OCI-LY7 (cell line): Measurements from ENCODE around the gene PLXNA1. TPM values are rescaled to one million over a fixed set of nuclear protein-coding genes. Genes with fewer than 3 reads are reported as not detected.

Source experiments
- BruUV-seq: library from RNA; stranded (reverse); fragments of 400-500 nt; replicated peaks from 2 replicates; lab custom pipeline; 2021; lab: Mats Ljungman, UMichigan
- CTCF ChIA-PET: fragments of 300-600 bp; sonication (Branson Sonifier 250); formaldehyde crosslinking; loops from one replicate; lab custom pipeline; 2022; ENCODE audit warnings: antibody characterized with exemption; ENCODE audit not compliant: unreplicated experiment; lab: Charles Lee
- POLR2A ChIA-PET: fragments of 300-600 bp; sonication (Branson Sonifier 250); formaldehyde crosslinking; loops from one replicate; lab custom pipeline; 2022; ENCODE audit warnings: antibody characterized with exemption; lab: Charles Lee
- DNase-seq: peaks from one replicate; pipeline ENCODE4 v3.0.0-alpha.2; 2015; ENCODE audit warnings: low spot score
- H2AFZ ChIP-seq: fragments of 200-600 bp; sonication (generic), shearing (Covaris generic); 2 replicates; pipeline ENCODE4 v1.6.1; 2014; ENCODE audit warnings: mild to moderate bottlenecking, antibody characterized with exemption, low read length, moderate library complexity
- H3K27ac ChIP-seq: fragments of 200-600 bp; sonication (generic); 2 replicates; pipeline ENCODE4 v1.5.1; 2014; ENCODE audit warnings: mixed run types, low read depth, mild to moderate bottlenecking, moderate library complexity, low read length, inconsistent platforms; ENCODE audit not compliant: poor library complexity, severe bottlenecking
- H3K36me3 ChIP-seq: fragments of 200-600 bp; sonication (generic); 2 replicates; pipeline ENCODE4 v1.6.1; 2014; ENCODE audit warnings: mild to moderate bottlenecking, antibody characterized with exemption, low read length, moderate library complexity, mixed read lengths; ENCODE audit not compliant: insufficient read depth
- H3K4me1 ChIP-seq: fragments of 200-600 bp; sonication (generic); 2 replicates; pipeline ENCODE4 v1.5.1; 2014; ENCODE audit warnings: mild to moderate bottlenecking, low read length; ENCODE audit not compliant: insufficient read depth, poor library complexity, severe bottlenecking
- H3K4me2 ChIP-seq: fragments of 200-600 bp; sonication (generic); 2 replicates; pipeline ENCODE4 v1.6.1; 2014; ENCODE audit warnings: mild to moderate bottlenecking, low read length
- H3K4me3 ChIP-seq: fragments of 200-600 bp; sonication (generic); 2 replicates; pipeline ENCODE4 v1.5.1; 2014; ENCODE audit warnings: mild to moderate bottlenecking, low read depth, low read length; ENCODE audit not compliant: poor library complexity, severe bottlenecking
- H3K79me2 ChIP-seq: fragments of 200-600 bp; sonication (generic); 2 replicates; pipeline ENCODE4 v1.6.1; 2016; ENCODE audit warnings: low read depth, mild to moderate bottlenecking, low read length, moderate library complexity, mixed read lengths; ENCODE audit not compliant: insufficient read depth
- H3K9me2 ChIP-seq: fragments of 200-600 bp; sonication (generic); 2 replicates; pipeline ENCODE4 v1.6.1; 2016; ENCODE audit warnings: mild to moderate bottlenecking, low read length, mixed read lengths; ENCODE audit not compliant: insufficient read depth
- H3K9me3 ChIP-seq: fragments of 200-600 bp; sonication (generic); 2 replicates; pipeline ENCODE4 v1.6.1; 2014; ENCODE audit warnings: mild to moderate bottlenecking, mixed run types, low read length, mixed read lengths
- H4K20me1 ChIP-seq: fragments of 200-600 bp; sonication (generic); 2 replicates; pipeline ENCODE4 v1.6.1; 2014; ENCODE audit warnings: mild to moderate bottlenecking, antibody characterized with exemption, low read length, moderate library complexity, mixed read lengths; ENCODE audit not compliant: insufficient read depth
- CTCF ChIP-seq: fragments of 200-600 bp; sonication (generic); conservative IDR thresholded peaks from 2 replicates; pipeline ENCODE4 v1.5.1; 2014; ENCODE audit warnings: mild to moderate bottlenecking, antibody characterized with exemption, low read length, moderate library complexity, mixed read lengths
- EZH2phosphoT487 ChIP-seq: fragments of 200-600 bp; sonication (generic); IDR thresholded peaks from 2 replicates; pipeline ENCODE4 v1.6.1; 2018; ENCODE audit warnings: low read depth, borderline replicate concordance, mild to moderate bottlenecking, mixed run types, antibody characterized with exemption, low read length, moderate library complexity, mixed read lengths
- intact Hi-C: fragments of 100-400 bp; cut with micrococcal nuclease; formaldehyde crosslinking; loops from one replicate; pipeline ENCODE4 v1.10.0; 2022; ENCODE audit not compliant: unreplicated experiment
- total RNA-seq, 2 experiments: library from RNA; depleted of rRNA in 1 of 2; stranded (reverse); fragments of >200 nt in 1 of 2; shearing (Covaris generic) in 1 of 2; gene quantifications; 2 replicates each; pipeline ENCODE4 v1.2.3, GENCODE V29; 2014 to 2022

Gene PLXNA1
- total RNA-seq, 2 experiments from 2014 or later = 3.6 to 4.4 TPM

GRCh38 chr3:127006781-127007436 is 24.0 kb downstream of the PLXNA1 start:
- no peak overlapping the region for H2AFZ ChIP-seq
- no peaks in the 10 kb centered on the region for H4K20me1 ChIP-seq
- H3K4me1 ChIP-seq = peaks cover 9% of the 10 kb centered on the region
- no peak overlapping the region for H3K4me2 ChIP-seq
- ChIA-PET CTCF (no interaction called here), POLR2A (no interaction called here)
- intact Hi-C loops = no loop called here
- H3K4me3 ChIP-seq = no peak overlapping the region
- DNase-seq = no peak
- H3K27ac ChIP-seq = no peak overlapping the region
- no TSS peak for BruUV-seq
- no peaks in the 10 kb centered on the region for H3K79me2 ChIP-seq
- no peaks in the 10 kb centered on the region for H3K36me3 ChIP-seq
- no peaks in the 10 kb centered on the region for H3K9me3 ChIP-seq
- TF ChIP-seq CTCF (no peak), EZH2phosphoT487 (no peak)
- no peaks in the 10 kb centered on the region for H3K9me2 ChIP-seq

- Histone ChIP-seq H3K79me2 (no peaks in the 10 kb centered on the region), H3K9me2 (no peaks in the 10 kb centered on the region), H3K4me3 (no peak overlapping the region), H4K20me1 (no peaks in the 10 kb centered on the region), H3K4me2 (no peak overlapping the region), H3K9me3 (no peaks in the 10 kb centered on the region), H3K4me1 (no peaks in the 10 kb centered on the region), H3K36me3 (no peaks in the 10 kb centered on the region), H3K27ac (no peak overlapping the region), H2AFZ (no peak overlapping the region)
- no TSS peak for BruUV-seq
- ChIA-PET CTCF (no interaction called here), POLR2A (no interaction called here)
- DNase-seq = no peak
- intact Hi-C loops = no loop called here
- TF ChIP-seq EZH2phosphoT487 (no peak), CTCF (no peak)
These were observed 25.3 kb downstream of the PLXNA1 start for GRCh38 chr3:127008236-127008635.

- Histone ChIP-seq H3K79me2 (no peaks in the 10 kb centered on the region), H3K27ac (no peak overlapping the region), H4K20me1 (no peaks in the 10 kb centered on the region), H3K4me3 (no peak overlapping the region), H3K36me3 (no peaks in the 10 kb centered on the region), H3K9me3 (no peaks in the 10 kb centered on the region), H3K4me1 (no peaks in the 10 kb centered on the region), H3K9me2 (no peaks in the 10 kb centered on the region), H3K4me2 (no peak overlapping the region), H2AFZ (no peak overlapping the region)
- BruUV-seq = no TSS peak
- TF ChIP-seq EZH2phosphoT487 = no peak
- TF ChIP-seq CTCF = no peak
- ChIA-PET CTCF (interaction anchor here (0.6 kb wide), 1 partner anchor 323 kb away, joined by 3 read pairs; no protein-coding TSS in a partner anchor), POLR2A (no interaction called here)
- intact Hi-C loops = no loop called here
- no peak for DNase-seq
These were observed 26.6 kb downstream of the PLXNA1 start for GRCh38 chr3:127009531-127009930.
